ENCODE measurements around the gene CMA1.
"Not testable (repeated sequence)": the region's sequence is repeated elsewhere in the genome, so short reads cannot be mapped to it uniquely, and the experiment has no call there.

The CMA1 gene

GRCh38 chr14:24508155-24508840, at the start of gene CMA1:
Gene CMA1 (minus strand): TSS chr14:24508265. CDS start chr14:24508235, 30 bp downstream.
- DNase-seq = peak; percentile 1

DNA sequence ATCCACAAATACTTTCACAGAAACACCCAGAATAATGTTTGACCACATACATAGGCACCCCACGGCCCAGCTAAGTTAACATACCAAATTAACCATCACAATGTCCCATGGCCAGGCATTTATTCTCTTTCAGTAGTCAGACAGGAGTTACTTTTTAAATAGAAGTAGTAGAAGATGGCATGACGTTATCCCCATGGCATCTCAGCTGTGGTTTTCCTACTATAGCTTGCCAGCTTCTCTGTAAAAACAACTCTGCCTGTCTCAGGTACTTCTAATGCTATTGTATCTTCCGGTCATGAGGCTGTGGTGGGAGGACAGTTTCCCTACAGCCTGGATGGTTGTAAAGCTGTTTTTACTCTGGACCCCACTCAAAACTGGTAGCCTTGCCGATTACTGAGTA, 48.7 kb upstream of the CMA1 start:
- peak; percentile 19 for DNase-seq

DNA sequence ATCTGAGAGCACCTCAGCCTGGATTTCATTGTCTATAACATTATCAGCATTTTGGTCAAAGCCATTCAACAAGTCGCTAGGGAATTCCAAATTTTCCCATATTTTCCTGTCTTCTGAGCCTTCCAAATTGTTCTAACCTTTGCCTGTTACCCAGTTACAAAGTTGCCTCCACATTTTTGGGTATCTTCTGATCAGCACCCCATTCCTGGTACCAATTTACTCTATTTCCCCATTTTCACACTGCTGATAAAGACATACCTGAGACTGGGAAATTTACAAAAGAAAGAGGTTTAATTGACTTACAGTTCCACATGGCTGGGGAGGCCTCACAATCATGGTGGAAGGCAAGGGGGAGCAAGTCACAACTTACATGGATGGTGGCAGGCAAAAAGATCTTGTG, 41.0 kb upstream of the CMA1 start:
- DNase-seq = not testable (repeated sequence)

DNA sequence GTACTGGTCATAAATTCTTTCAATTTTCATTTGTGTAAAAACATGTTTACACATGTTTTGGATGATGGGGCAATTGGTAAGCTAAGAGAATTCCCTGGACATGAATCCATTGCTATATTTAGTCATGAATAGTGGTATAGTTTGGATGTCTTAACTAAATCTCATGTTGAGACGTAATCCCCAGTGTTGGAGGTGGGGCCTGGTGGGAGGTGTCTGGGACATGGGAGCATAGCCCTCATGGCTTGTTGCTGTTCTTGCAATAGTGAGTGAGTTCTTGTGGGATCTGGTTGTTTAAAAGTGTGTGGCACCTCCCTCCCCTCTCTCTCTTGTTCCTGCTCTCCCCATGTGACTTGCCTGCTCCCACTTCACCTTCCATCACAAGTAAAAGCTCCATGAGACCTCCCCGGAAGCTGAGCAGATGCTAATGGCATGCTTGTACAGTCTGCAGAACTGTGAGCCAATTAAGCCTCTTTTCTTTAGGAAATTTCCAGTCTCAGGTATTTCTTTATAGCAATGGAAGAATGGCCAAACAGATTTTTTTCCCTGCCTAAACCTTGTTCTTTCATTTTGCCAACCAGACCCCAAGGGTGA, 34.4 kb upstream of the CMA1 start:
- no peak for DNase-seq

DNA sequence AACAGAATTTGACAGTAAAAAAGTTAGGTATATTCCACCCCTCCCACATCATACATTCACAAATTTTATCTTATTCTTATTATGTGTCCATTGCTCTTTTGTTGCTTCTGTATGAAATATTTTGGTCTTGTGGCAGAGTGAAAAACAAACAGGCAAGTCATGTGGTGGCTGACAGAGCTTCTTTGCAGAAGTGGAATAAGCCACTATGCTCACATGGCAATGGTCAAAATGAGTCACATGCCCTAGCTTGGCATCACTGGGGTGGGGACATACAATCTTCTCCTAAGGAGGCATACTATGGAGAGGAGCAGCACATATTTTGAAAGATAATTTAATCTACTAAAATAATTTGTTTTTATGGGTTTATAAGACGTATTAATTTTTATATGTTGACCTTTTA, 27.7 kb upstream of the CMA1 start:
- no peak for DNase-seq

DNA sequence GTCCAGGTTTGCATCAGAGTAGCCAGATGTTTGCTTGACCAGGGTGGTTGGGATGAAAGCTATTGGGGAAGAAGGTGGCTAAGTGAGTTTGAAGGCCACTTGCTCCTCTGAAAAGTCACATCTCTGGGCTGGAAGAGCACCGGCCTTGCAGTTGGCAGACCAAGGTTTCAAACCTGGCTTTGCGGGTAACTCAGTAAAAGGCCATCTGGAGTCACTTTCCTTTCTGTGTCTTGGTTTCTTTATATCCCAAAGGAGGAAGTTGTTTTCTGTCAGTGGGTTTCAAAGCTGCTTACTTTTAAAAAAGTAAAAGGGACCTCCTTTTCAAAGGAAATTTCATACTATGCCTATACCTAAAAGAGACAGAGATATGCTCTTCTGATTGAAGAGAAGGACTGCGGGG, 26.2 kb upstream of the CMA1 start:
- no peak for DNase-seq

DNA sequence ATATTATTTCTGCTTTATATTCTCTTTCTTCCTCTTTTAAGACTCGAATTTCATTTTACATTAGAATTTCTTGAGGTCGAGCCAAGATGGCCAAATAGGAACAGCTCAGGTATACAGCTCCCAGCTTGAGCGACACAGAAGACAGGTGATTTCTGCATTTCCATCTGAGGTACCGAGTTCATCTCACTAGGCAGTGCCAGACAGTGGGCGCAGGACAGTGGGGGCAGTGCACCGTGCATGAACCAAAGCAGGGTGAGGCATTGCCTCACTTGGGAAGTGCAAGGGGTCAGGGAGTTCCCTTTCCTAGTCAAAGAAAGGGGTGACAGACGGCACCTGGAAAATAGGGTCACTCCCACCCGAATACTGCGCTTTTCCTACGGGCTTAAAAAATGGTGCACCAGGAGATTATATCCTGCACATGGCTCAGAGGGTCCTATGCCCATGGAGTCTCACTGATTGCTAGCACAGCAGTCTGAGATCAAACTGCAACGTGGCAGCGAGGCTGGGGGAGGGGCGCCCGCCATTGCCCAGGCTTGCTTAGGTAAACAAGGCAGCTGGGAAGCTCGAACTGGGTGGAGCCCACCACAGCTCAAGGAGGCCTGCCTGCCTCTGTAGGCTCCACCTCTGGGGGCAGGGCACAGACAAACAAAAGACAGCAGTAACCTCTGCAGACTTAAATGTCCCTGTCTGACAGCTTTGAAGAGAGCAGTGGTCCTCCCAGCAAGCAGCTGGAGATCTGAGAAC, 18.0 kb upstream of the CMA1 start:
- DNase-seq = not testable (repeated sequence)

- DNase-seq = no peak
These were observed 10.8 kb upstream of the CMA1 start for GRCh38 chr14:24518851-24519250.

GRCh38 chr14:24514209-24514608, 6.1 kb upstream of the CMA1 start:
- DNase-seq = no peak

- no peak for DNase-seq
These were observed 4.9 kb upstream of the CMA1 start for GRCh38 chr14:24513009-24513408.

- DNase-seq = no peak
These were observed 1.6 kb downstream of the CMA1 start for GRCh38 chr14:24506443-24506842.

DNA sequence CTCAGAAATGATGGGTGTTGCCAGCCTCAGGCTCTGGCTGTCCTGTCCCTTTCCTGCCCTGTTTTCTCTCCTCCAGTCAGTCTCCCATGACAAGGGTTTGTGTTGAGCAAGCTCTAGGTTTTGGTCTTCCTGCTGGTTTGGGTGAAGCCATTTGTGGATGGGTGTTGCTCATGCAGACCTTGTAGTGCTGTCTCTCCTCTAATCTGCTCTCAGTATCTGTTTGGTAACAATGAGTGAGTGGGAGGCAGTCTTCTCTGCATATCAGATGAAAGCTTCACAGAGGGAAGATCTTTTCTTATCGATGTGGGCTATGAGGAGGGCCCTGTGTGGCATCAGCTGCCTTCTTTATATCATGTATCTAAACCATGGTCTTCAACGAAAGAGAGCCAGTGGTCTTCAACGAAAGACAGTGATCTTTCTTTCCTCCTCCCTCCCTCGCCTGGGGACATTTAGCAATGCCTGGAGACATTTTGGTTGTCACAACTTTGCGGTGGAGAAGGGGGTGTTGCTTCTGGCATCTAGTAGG, 3.6 kb downstream of the CMA1 start:
- no peak for DNase-seq

GRCh38 chr14:24491586-24492408, 16.3 kb downstream of the CMA1 start:
- not testable (repeated sequence) for DNase-seq

DNA sequence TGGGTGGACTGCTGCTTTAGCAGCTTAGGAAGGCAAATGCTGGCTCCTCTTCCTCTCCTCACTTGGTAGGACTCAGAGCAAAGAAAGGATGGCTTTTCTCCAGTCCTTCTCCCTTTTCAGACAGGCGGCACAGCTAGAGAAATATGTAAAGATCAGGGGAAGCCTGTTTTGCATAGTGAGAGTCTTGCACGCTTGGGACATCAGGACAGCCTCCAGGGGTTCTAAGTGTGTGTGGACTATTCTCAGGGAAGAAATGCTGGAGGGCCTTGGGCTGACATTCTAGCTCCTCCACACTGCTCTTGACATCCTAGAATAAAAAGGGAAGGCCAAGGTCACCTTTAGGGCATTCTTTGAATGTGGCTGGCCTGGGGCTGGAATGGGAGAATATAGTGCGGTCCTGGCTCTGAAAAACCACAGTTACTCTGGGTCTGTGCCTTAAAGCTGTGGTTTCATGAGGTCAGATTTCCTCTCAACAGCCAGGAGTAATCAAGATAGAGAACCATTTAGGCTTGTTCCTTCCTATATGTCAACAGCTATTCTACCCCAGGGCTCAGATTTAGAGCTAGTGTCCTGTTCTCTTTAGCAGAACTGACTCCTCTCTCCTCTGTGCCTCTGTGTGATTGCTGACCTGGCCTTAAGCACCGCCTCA, 24.3 kb downstream of the CMA1 start:
- no peak for DNase-seq

- not testable (repeated sequence) for DNase-seq
These were observed 25.3 kb downstream of the CMA1 start for GRCh38 chr14:24482699-24483303.

DNA sequence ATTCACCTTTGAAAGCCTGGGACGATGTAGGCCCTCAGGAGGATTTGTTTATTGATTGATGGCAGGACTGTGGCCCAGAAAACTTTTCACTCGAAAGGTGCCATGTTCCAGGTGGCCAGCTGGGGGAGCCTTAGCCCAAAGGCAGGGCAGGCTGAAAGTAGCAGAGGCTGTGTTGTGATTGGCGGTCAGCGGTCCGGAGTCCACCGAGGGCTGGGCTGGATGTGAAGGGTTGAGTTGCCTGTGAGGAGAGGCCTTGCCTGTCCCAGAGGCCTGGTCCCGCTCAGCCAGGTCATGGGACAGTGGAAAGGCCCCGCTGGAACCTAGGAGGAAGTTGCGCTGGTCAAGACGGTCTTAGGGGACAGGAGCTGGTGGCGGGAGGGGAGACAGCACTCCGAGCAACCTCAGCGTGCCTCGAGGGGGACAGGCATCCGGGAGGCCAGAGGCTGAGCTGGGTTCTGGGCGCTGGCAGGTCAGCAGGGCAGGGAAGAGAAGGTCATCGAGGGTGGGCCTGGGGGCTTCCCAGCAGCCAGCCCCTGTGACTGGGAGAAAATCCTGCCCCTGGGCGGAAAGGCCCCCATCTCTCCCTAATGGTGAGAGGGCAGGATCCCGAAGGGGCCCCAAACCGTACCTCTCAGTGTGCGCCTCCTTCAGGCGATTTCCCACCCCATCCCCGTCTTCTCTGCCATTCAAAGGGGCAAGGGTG, 26.3 kb downstream of the CMA1 start:
- DNase-seq = peak; percentile 6

- DNase-seq = not testable (repeated sequence)
These were observed 28.1 kb downstream of the CMA1 start for GRCh38 chr14:24479999-24480398.

- no peak for DNase-seq
These were observed 32.8 kb downstream of the CMA1 start for GRCh38 chr14:24475261-24475660.

DNA sequence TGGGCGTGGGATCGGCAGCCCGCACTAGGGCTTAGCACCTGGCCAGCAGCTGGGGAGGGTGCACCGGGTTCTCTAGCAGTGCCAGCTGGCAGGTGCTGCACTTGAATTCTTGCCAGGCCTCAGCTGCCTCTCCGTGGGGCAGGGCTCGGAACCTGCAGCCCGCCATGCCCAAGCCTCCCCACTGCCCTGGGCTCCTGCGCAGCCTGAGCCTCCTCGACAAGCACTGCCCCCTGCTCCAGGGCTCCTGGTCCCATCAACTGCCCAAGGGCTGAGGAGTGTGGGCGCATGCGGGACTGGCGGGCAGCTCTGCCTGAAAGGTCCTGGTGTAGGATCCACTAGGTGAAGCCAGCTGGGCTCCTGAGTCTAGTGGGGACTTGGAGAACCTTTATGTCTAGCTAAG, 34.9 kb downstream of the CMA1 start:
- no peak for DNase-seq

DNA sequence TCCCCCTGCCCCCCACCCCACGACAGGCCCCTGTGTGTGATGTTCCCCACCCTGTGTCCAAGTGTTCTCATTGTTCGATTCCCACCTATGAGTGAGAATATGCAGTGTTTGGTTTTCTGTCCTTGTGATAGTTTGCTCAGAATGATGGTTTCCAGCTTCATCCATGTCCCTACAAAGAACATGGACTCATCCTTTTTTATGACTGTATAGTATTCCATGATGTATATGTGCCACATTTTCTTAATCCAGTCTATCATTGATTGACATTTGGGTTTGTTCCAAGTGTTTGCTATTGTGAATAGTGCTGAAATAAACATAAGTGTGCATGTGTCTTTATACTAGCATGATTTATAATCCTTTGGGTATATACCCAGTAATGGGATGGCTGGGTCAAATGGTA, 37.6 kb downstream of the CMA1 start:
- DNase-seq = not testable (repeated sequence)

DNA sequence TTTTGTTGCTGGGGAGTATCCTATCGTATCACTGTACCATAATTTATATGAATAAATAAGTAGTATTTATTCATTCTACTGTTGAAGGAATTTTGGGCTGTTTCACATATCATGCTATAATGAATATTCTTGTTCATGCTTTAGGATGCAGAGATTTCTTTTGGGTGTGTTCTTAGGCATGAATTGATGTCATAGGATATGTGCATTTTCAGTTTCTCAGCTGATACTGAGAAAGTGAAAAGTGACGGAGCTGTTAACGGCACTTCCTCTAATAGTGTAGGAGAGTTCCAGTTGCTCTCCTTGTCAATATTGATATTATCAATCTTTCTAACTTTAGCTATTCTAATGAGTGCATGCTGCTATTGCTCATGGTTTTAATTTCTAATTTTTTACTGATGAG, 42.3 kb downstream of the CMA1 start:
- no peak for DNase-seq

Data from kidney glomerular epithelial cell (primary cell).